GM13977 (cell line): ENCODE measurements around the gene DRC3.

Experiments
- DNase-seq: peaks from one replicate; pipeline ENCODE4 v3.0.0; 2012; ENCODE audit warnings: low spot score
- in situ Hi-C: fragments of 300-500 bp; cut with MboI; formaldehyde crosslinking; loops from one replicate; pipeline ENCODE4 v1.12.0; 2022; ENCODE audit warnings: low sequenced_read_pairs, low pct_unique_long_range_greater_than_20kb, mixed read lengths, inconsistent platforms; ENCODE audit not compliant: unreplicated experiment
- TF ChIP-seq, protein P1 (sequence below): IDR thresholded peaks from 2 replicates; pipeline ENCODE4 v1.5.1; 2012; ENCODE audit warnings: mild to moderate bottlenecking, control low read depth; ENCODE audit not compliant: insufficient read depth; ENCODE audit errors: extremely low read depth, missing control alignments

DRC3 gene

DNA sequence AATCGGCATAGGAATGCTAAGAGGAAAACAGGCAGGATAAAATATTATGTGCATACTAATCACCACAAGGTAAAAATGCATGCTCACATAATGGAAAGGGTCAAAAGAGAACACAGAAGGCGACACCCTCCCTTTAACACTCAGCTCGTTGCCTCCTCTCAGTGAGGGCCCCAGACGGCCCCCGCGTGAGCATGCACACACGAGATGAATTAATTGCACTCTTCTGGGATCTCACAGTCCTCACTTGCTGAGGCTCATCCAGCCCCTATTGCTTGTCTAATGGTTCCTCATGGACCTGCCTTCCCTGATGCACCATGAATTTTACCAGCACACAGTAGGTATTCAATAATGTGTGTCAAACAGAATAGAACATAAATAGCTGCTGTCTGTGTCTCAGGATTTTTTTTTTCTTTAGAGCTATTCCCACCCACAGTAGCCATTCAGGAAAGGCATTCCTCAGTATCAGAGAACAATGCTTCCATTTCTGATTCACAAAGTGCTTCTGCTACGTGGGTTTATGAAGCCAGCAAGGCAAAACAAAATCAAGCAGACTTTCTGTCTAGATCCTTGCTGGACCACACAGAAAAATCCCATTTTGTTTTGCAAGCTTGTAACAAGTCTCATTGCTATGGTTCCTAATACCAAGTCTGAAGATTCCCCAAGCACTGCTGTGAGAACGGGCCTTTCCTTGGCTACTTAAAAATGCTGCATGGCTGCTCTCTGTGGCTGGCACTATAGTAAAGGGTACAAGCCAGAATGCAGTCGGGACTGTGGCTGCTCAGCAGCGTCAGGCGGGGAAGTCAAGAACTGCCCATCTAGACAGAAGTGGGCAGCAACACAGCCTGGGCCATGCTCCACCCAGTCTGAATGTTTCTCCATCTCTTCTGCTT, 44.0 kb upstream of the DRC3 start:
- DNase-seq: no peak
- TF ChIP-seq, protein P1, sequence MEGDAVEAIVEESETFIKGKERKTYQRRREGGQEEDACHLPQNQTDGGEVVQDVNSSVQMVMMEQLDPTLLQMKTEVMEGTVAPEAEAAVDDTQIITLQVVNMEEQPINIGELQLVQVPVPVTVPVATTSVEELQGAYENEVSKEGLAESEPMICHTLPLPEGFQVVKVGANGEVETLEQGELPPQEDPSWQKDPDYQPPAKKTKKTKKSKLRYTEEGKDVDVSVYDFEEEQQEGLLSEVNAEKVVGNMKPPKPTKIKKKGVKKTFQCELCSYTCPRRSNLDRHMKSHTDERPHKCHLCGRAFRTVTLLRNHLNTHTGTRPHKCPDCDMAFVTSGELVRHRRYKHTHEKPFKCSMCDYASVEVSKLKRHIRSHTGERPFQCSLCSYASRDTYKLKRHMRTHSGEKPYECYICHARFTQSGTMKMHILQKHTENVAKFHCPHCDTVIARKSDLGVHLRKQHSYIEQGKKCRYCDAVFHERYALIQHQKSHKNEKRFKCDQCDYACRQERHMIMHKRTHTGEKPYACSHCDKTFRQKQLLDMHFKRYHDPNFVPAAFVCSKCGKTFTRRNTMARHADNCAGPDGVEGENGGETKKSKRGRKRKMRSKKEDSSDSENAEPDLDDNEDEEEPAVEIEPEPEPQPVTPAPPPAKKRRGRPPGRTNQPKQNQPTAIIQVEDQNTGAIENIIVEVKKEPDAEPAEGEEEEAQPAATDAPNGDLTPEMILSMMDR: no peak
- in situ Hi-C loops: no loop called here

DNA sequence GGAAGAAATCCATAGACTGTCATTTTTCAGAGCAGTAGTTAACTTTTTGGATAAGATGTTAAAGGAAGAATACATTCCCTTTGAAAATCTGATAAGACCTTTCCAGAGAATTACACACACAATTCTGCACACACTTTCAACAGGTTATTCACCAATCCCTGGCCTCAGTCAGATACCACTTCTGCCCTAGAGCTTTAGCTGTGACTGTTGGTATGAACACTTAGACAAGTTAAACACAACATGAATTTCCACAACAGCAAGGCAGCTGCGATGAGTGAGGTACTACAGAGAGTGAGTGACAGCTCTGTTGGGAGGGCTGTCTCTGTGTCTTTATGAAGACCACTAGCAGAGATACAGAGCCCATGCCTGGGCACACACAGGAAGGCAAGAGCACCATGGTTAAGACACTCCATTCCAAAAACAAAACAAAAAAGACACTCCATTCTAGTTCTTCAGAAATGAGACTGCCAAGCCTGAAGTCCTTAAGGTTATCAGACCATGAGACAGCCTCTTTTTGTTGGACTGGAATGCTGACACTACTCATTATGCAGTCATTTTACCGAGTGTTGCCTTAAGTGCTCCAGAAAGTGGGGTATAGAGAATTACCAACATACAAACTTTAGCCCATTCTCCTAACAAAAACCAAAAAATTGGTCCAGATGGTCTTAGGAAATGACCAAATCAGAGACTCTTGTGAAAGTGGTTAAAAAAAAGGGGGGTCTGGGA, 42.8 kb upstream of the DRC3 start:
- DNase-seq: no peak
- in situ Hi-C loops: no loop called here
- TF ChIP-seq, protein P1: no peak

DNA sequence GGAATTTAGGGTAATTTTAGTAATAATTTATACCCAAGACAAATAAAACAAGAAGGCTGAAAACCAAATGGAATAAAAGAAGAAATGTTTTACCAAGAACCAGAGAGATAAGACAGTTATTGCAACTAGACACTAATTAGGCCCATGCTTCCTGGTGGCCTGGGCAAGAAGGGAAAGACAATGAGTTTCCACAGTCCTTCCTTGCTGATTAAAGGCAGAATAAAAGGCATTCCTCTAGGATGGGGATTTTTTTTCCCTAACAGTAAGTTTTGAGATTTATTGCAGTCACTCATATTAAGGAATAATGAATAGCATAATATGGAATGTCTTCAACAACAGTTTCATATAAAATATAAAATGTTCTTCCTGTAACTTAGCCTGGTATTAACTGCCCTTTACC, 42.0 kb upstream of the DRC3 start:
- TF ChIP-seq, protein P1: no peak

DNA sequence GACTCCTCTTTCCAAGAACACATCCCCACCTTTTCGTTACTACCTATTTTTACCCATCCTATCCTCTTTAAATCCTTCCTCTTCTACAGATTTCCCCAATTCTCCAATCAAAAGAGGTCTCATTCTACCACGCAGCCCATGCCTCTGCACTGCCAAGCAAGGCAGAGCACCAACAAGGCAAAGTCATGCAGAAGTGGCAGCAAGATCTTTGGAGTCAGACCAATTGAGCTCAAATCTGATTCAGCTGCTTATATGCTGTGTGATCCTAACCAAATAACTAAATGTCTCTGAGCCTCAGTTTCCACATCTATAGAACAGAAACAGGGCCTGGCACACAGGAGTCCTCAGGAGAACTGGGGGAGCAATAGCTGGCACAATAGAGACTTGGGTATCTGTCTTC, 41.5 kb upstream of the DRC3 start:
- TF ChIP-seq, protein P1: no peak
- no peak for DNase-seq
- in situ Hi-C loops: no loop called here

More for the DNA sequence above, 42.0 kb upstream of the DRC3 start:
- in situ Hi-C loops: no loop called here
- DNase-seq: no peak

DNA sequence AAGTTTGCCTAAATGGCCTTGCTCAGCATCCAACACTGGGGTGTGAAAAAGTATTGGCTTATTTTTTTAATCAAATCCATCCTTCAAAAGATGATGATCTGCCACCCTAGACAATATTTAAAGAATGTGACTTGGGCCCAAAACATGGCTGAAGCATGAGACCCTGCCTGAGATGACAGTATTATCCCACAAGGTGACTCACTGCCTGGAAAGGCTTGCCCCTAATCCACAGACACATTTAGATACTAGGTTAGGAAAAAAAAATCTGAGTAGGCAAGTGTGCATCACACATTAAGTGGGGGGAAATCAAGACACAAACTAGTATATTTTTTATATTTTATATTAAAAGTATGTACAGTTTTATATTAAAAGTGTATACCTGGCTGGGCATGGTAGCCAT, 38.9 kb upstream of the DRC3 start:
- in situ Hi-C loops: no loop called here
- DNase-seq: no peak
- TF ChIP-seq, protein P1: no peak

DNA sequence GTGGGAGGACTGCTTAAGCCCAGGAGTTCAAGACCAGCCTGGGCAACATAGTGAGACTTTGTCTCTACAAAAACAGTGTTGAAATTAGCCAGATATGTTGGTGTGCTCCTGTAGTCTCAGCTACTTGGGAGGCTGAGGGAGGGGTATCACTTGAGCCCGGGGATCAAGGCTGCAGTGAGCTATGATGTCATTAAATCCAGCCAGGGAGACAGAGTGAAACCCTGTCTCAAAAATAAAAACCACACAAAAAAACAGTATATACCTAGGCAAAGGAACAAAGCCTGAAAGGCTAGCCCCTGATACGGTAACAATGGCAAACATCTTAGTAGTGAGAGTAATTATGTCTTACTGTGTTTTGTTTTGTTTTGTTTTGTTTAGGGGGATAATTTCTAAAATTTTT, 38.4 kb upstream of the DRC3 start:
- TF ChIP-seq, protein P1: no peak
- DNase-seq: no peak
- in situ Hi-C loops: no loop called here
